ENCODE results near the gene TTLL9.

DNA sequence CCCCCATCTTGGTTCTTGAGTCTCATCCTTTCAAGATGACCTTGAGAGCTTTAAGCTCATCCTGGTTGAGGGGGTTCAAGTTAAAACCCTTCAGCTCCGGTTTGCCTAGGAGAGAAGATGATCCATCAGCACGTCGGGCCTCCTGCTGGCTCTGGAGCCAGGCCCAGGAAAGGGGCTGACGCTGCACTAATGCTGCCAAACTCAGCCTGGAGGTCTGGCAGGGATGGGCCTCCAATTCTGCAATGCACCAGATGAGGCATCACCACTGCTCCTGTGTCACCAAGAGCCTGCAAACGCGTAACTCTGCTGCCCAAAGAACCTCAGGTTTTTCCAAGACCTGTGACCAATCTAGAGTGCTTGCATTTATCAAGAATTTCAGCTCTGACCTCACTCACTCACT, 75.4 kb downstream of the TTLL9 start:
- TF ChIP-seq, protein P1, sequence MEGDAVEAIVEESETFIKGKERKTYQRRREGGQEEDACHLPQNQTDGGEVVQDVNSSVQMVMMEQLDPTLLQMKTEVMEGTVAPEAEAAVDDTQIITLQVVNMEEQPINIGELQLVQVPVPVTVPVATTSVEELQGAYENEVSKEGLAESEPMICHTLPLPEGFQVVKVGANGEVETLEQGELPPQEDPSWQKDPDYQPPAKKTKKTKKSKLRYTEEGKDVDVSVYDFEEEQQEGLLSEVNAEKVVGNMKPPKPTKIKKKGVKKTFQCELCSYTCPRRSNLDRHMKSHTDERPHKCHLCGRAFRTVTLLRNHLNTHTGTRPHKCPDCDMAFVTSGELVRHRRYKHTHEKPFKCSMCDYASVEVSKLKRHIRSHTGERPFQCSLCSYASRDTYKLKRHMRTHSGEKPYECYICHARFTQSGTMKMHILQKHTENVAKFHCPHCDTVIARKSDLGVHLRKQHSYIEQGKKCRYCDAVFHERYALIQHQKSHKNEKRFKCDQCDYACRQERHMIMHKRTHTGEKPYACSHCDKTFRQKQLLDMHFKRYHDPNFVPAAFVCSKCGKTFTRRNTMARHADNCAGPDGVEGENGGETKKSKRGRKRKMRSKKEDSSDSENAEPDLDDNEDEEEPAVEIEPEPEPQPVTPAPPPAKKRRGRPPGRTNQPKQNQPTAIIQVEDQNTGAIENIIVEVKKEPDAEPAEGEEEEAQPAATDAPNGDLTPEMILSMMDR (IDR thresholded peaks at IDR 0.05; ENCODE audit: poor library complexity, severe bottlenecking), result no peak
- TF ChIP-seq EP300 (conservative IDR thresholded peaks at IDR 0.05; ENCODE audit: poor library complexity, severe bottlenecking), result no peak
- TF ChIP-seq SMC3 (conservative IDR thresholded peaks at IDR 0.05; ENCODE audit: poor library complexity), result no peak
- TF ChIP-seq, protein P2, sequence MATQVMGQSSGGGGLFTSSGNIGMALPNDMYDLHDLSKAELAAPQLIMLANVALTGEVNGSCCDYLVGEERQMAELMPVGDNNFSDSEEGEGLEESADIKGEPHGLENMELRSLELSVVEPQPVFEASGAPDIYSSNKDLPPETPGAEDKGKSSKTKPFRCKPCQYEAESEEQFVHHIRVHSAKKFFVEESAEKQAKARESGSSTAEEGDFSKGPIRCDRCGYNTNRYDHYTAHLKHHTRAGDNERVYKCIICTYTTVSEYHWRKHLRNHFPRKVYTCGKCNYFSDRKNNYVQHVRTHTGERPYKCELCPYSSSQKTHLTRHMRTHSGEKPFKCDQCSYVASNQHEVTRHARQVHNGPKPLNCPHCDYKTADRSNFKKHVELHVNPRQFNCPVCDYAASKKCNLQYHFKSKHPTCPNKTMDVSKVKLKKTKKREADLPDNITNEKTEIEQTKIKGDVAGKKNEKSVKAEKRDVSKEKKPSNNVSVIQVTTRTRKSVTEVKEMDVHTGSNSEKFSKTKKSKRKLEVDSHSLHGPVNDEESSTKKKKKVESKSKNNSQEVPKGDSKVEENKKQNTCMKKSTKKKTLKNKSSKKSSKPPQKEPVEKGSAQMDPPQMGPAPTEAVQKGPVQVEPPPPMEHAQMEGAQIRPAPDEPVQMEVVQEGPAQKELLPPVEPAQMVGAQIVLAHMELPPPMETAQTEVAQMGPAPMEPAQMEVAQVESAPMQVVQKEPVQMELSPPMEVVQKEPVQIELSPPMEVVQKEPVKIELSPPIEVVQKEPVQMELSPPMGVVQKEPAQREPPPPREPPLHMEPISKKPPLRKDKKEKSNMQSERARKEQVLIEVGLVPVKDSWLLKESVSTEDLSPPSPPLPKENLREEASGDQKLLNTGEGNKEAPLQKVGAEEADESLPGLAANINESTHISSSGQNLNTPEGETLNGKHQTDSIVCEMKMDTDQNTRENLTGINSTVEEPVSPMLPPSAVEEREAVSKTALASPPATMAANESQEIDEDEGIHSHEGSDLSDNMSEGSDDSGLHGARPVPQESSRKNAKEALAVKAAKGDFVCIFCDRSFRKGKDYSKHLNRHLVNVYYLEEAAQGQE (IDR thresholded peaks at IDR 0.05; ENCODE audit: borderline replicate concordance), result no peak
- no peak for TF ChIP-seq RAD21 (conservative IDR thresholded peaks at IDR 0.05)
- TF ChIP-seq POLR2AphosphoS5 (IDR thresholded peaks at IDR 0.05), result no peak
- no peak for TF ChIP-seq EZH2 (IDR thresholded peaks at IDR 0.05; ENCODE audit: borderline replicate concordance, insufficient read depth, low read length, poor library complexity, severe bottlenecking)
- no peak for TF ChIP-seq TAF1 (IDR thresholded peaks at IDR 0.05; ENCODE audit: low read depth)

All from neural cell (in vitro differentiated cells).